Endothelial cell (in vitro differentiated cells): Measurements from ENCODE around the gene MRM1. TPM values are rescaled to one million over a fixed set of nuclear protein-coding genes. Genes with fewer than 3 reads are reported as not detected.

Experiments used
- DNase-seq: peaks from one replicate; pipeline ENCODE4 v3.0.0; 2021; ENCODE audit warnings: low spot score
- H3K27ac Mint-ChIP-seq: one replicate; pipeline ENCODE4 v1.8.0; 2021; ENCODE audit warnings: mixed read lengths, inconsistent platforms; ENCODE audit not compliant: unreplicated experiment
- H3K27me3 Mint-ChIP-seq: one replicate; pipeline ENCODE4 v1.8.0; 2021; ENCODE audit warnings: mild to moderate bottlenecking, moderate library complexity, mixed read lengths, inconsistent platforms; ENCODE audit not compliant: unreplicated experiment
- H3K36me3 Mint-ChIP-seq: one replicate; pipeline ENCODE4 v1.8.0; 2021; ENCODE audit warnings: mild to moderate bottlenecking, low read depth, mixed read lengths, inconsistent platforms; ENCODE audit not compliant: unreplicated experiment
- H3K4me1 Mint-ChIP-seq: one replicate; pipeline ENCODE4 v1.8.0; 2021; ENCODE audit warnings: mild to moderate bottlenecking, mixed read lengths, inconsistent platforms; ENCODE audit not compliant: unreplicated experiment
- H3K4me3 Mint-ChIP-seq: one replicate; pipeline ENCODE4 v1.8.0; 2021; ENCODE audit warnings: mild to moderate bottlenecking, mixed read lengths, inconsistent platforms; ENCODE audit not compliant: unreplicated experiment
- H3K9me3 Mint-ChIP-seq: one replicate; pipeline ENCODE4 v1.8.0; 2021; ENCODE audit warnings: mixed read lengths, inconsistent platforms; ENCODE audit not compliant: unreplicated experiment
- CTCF ChIP-seq: fragments of 200-600 bp; sonication (generic); IDR thresholded peaks from one replicate; pipeline ENCODE4 v1.5.0; 2021; ENCODE audit warnings: antibody characterized with exemption; ENCODE audit not compliant: unreplicated experiment
- total RNA-seq: library from RNA; stranded (reverse); fragmentation: NEBNext Ultra II Directional; extraction: Animal tissue kit (Norgen Biotek cat#: 25700); gene quantifications from one replicate; pipeline ENCODE4 v1.2.1, GENCODE V29; 2021; ENCODE audit not compliant: unreplicated experiment

MRM1 gene
- total RNA-seq, 1 donor from 2014 or later = 1.7 TPM

DNA sequence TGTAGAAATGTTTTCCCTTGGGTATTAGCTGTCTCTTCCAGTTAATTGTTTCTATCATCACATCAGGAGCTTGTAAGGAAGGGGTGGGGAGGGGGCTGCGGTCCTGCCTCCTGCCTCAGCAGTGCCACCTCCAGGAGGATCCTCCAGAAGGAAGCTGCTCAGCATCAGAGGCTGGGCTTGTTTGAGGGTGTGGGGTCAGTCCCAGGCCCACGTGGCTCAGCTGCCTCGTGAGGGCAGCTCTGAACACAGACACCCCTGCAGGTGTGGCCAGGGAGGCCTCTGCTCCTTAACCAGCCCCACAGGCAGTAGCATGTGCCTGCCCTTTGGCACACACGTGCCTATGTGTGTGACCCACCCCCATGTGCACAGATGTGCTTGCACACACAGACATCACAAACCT lies 46.3 kb downstream of the MRM1 start:
- H3K4me3 Mint-ChIP-seq = no peak overlapping the region
- H3K27ac Mint-ChIP-seq = no peak overlapping the region
- no peaks in the 10 kb centered on the region for H3K9me3 Mint-ChIP-seq
- no peak for TF ChIP-seq CTCF
- DNase-seq = peak; percentile 35
- peaks cover 7% of the 10 kb centered on the region for H3K4me1 Mint-ChIP-seq
- no peaks in the 10 kb centered on the region for H3K36me3 Mint-ChIP-seq
- H3K27me3 Mint-ChIP-seq = peaks cover 9% of the 10 kb centered on the region

- Mint-ChIP-seq H3K4me3 (no peak overlapping the region), H3K27ac (no peak overlapping the region), H3K27me3 (peaks cover 8% of the 10 kb centered on the region), H3K4me1 (peaks cover 4% of the 10 kb centered on the region), H3K9me3 (no peaks in the 10 kb centered on the region), H3K36me3 (no peaks in the 10 kb centered on the region)
- TF ChIP-seq CTCF = no peak
- DNase-seq = no peak
These were observed 48.9 kb downstream of the MRM1 start for GRCh38 chr17:36650096-36650775.

DNA sequence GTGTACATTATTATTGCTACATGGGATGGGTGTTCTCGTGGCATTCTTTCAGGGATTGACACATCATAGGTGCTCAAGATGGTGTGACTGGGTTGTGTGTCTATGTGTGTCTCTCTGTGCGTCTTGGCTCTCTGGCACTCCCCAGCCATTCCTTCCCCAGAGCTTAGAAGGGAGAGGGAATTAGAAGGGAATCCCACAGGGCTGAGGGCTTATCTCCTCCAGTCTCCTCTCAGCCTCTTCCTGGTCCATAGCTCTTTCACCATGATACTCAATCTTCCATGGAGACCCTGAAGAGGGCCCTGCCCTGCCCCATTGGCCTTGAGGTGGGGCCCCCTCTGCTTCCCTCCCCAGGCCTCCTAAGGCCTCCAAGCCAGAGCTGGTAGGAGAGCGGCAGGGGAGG lies 52.0 kb downstream of the MRM1 start:
- no peak for TF ChIP-seq CTCF
- no peak for DNase-seq
- H3K4me1 Mint-ChIP-seq = peaks cover 6% of the 10 kb centered on the region
- no peaks in the 10 kb centered on the region for H3K36me3 Mint-ChIP-seq
- H3K4me3 Mint-ChIP-seq = no peak overlapping the region
- peaks cover 14% of the 10 kb centered on the region for H3K27me3 Mint-ChIP-seq
- H3K9me3 Mint-ChIP-seq = no peaks in the 10 kb centered on the region
- H3K27ac Mint-ChIP-seq = no peak overlapping the region

GRCh38 chr17:36653856-36654255 lies 52.5 kb downstream of the MRM1 start:
- no peaks in the 10 kb centered on the region for H3K9me3 Mint-ChIP-seq
- peaks cover 14% of the 10 kb centered on the region for H3K27me3 Mint-ChIP-seq
- peaks cover 6% of the 10 kb centered on the region for H3K4me1 Mint-ChIP-seq
- H3K27ac Mint-ChIP-seq = no peak overlapping the region
- H3K4me3 Mint-ChIP-seq = no peak overlapping the region
- H3K36me3 Mint-ChIP-seq = no peaks in the 10 kb centered on the region
- TF ChIP-seq CTCF = no peak
- no peak for DNase-seq

DNA sequence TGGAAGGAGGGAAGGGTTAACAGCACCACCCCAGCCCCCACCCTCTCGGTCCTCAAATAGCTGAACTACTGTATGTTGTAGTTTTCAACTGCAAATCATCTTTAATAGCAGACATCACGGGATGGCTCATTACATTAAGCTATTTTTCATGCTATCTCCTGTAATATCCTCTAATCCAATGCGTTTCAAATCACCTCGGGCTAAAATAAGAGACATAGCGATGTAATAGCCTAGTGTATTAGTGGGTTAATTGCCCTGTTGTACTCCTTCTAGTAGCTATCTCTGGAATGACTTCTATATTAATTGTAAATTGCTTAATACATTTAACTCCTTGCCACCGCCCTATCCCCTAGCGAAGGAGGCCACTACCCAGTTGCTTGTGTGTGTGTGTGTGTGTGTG lies 54.3 kb downstream of the MRM1 start:
- Mint-ChIP-seq H3K36me3 (no peaks in the 10 kb centered on the region), H3K4me1 (peaks cover 3% of the 10 kb centered on the region), H3K27ac (no peak overlapping the region), H3K4me3 (no peak overlapping the region), H3K27me3 (peaks cover 7% of the 10 kb centered on the region), H3K9me3 (no peaks in the 10 kb centered on the region)
- TF ChIP-seq CTCF = no peak
- no peak for DNase-seq
